ENCODE measurements around the gene TTC7B.

The TTC7B gene

GRCh38 chr14:90599748-90600507, 216.3 kb downstream of the TTC7B start:
- DNase-seq (ENCODE audit: low read depth in 2 of 2), result no peak

DNA sequence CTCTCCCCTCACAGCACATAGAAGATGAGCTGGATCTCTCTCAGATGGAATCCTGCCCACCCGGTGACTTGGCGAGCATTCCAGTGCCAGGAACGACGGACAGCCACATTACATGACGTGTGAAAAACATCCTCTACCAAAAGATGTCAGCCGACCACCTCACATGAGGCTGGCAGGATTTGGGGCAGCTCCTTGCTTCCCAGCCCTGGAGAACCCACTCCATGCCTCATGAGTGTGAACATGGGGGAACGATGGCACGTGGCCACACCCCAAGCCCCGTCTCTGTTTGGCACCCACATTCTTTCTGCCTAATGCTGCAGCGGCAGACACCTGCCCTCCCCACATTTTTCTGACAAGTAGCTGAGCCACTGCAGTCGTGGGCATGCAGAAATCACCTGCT, 216.9 kb downstream of the TTC7B start:
- DNase-seq (ENCODE audit: low read depth in 2 of 2), result no peak

DNA sequence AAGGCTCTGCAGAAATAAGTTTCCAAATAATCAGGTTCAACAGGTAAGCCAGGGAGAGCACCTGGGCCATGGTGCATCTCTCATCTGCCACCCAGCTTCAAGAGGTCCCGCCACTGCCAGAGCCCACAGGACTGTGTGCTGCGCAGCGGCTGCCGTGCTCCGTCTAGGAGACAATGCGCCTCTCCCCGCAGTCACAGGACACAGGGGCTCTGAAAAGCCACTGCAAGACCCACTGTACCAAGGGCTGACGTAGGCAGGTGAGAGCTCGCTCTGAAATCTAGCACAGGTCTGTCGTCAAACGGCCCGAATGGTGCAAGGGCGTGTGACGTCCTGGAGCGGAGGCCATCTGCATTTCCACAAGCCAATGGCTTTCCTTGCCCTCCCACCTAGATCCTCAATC, 218.3 kb downstream of the TTC7B start:
- no peak for DNase-seq (ENCODE audit: low read depth in 2 of 2)

DNA sequence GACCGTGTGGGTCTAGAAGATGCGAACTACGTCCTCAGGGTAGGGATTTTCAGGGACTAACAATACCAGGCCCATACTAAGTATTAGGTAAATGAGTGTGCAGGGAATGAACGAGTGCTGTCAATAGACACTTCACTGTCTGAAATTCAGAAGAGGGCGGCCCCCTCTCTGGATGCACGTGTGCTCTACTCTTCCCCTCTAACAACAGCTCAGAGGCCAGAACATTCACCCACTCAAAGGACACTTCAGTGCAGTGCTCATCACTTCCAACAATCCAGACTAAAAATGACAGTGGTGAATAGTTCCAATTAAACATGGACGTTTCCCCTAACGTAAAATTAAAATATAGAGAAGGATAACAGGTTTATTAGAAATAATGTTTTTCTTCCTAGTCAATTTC, 219.5 kb downstream of the TTC7B start:
- DNase-seq (ENCODE audit: low read depth in 2 of 2), result no peak

- DNase-seq (ENCODE audit: low read depth in 2 of 2), result no peak
Measured at GRCh38 chr14:90593254-90594040, 222.8 kb downstream of the TTC7B start.

GRCh38 chr14:90592655-90593054, 223.6 kb downstream of the TTC7B start:
- no peak for DNase-seq (ENCODE audit: low read depth in 2 of 2)

- DNase-seq (ENCODE audit: low read depth in 2 of 2), result no peak
Measured at GRCh38 chr14:90587918-90588317, 228.3 kb downstream of the TTC7B start.

GRCh38 chr14:90587252-90587910, 228.8 kb downstream of the TTC7B start:
- DNase-seq (ENCODE audit: low read depth in 2 of 2), result no peak

DNA sequence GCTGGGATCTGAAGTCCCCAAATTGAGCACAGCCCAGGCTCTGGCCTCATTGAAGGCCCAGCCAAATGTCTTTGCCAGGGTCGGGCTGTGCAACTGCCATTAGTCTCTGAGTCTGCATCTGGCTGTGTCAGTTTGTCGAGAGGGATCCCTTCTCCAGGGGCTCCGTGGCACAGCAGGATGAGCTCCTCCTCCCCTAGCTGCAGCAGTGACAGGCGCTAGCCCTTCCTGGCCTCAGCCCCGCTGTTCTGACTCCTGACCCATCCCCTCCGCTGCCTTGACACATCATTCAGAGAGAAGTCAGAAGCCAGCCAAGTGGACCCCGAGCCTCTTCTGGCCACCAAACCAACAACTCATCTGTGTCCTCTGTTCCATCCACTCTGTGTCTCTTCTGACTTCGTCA, 231.1 kb downstream of the TTC7B start:
- DNase-seq (ENCODE audit: low read depth in 2 of 2), result no peak

DNA sequence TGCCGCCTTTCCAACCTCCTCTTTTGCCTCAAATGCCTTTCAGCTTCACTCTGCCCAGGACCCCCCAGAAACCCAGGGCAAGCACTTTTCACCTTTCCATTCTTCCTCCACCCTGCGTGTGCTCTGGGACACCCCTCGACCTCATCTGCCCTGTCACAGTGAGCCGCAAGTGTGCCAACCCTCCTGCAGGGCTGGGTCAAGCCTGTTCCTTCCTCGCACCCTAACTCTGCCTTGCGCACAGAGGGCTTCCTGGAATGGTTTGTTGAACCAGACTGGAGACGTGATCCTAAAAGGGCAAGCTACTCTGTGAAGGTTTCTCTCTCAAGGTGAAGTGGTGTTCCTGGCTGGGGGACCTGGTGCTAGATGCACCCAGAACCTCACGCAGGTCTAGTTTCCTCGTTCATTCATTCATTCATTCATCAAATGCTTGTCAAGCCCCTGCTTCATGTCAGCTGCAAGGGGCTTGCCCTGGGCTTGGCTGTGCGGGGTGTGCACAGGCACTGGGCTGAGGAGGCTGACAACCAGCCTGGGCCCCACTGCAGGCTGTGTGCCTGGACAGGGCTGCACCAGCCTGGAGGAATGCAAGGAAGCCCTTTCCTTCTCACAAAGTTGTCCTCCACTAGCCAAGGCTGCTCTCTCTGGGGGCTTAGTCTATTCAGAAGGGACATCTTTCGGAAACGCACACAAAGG, 232.2 kb downstream of the TTC7B start:
- DNase-seq (ENCODE audit: low read depth in 2 of 2), result no peak

DNA sequence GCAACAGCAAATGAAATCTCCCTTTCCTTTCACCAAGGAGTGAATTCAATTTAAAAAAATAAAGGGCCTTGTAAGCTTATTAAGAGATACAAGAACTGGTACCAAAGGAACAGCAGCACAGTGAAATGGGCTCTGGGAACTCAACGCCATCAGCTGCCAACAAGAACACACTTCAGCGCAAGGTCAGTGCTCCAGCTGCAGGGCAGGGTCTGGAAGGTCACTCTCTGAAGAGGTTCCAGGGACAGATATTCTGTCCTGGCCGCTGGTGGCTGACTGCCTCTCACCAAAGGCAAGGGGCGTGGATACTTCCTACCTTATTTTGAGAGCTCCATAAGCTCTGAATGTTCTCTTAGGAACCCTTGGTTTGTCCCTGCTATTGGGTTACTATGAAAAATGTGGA, 232.8 kb downstream of the TTC7B start:
- DNase-seq (ENCODE audit: low read depth in 2 of 2), result no peak

DNA sequence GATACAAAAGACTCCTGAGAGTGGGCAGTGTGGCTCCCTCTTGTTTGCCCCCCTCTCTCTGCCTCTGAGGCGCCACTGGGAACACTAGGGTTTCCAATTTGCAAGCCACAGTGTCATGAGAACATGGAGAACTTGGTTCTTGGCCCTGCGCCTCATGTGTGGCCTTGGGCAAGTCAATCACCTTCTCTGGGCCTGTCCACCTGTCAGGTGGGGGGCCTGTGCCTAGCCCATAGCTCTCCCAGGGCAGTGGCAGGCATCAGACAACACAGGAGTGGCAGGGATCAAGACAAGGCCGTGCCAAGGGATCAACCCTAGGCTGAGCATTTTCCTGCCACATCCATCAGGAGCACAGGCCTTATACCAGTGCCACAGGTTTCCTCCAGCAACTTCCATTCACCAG, 234.1 kb downstream of the TTC7B start:
- no peak for DNase-seq (ENCODE audit: low read depth in 2 of 2)

DNA sequence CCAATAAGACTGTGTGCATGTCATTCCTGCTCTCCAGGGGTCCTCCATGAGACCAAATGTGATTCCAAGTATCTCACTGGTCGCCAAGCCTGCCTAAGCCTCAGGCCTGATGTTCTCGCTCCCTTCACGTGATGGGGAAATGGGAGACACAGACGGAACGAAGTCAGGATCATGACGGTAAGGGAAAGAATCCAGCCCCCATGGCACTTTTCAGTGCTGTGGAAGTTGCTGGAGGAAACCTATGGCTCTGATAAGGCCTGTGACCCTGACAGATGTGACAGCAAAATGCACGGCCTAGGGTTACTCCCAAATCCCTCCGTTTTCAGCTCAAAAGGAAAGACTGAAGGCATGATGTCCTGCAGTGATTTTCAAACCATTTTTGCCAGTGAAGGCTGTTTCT, 234.5 kb downstream of the TTC7B start:
- DNase-seq (ENCODE audit: low read depth in 2 of 2), result no peak

DNA sequence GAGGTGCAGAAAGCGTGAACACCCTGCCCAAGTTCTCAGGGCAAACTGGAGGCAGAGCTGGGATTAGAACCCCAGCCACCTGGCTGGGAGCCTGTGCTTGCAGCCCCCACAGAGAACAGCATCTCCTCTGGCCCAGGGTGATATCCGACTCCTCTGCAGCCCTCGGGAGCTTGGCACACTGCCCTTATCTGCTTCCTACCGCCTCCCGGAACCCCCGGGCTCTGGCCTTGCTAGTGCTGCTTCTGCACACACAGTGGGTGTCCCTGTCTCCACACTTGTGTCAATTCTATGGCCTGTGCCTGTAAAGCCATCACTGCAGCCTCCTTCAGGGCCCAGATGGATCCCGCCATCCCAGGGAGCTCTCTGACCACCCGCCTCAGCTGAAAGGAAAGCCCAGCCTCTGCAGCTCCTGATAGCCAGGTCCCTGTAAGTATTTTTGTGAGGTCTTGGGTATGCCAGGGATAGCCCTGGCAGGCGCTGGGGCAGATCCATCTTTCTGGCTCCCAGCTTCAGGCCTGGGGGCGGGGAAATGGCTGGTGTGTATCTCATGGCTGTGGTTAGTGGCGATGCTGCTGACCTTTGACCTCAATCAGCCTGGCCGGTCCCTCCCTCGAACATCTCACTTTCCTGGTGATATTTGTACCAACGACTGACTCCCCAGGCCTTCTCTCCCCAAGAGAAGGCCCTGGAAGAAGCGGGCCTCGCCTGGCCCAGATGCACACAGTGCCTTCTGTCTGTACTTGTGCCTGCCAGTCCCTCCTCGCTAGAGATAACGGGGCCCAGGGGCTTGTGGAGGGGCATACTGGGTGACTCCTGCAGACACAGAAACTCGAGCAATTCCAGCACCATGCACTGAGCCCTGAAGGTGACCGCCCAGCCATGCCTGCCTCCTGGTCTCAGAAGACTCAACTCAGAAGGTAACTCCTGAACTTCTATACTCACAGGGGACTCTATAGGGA, 235.6 kb downstream of the TTC7B start:
- no peak for DNase-seq (ENCODE audit: low read depth in 2 of 2)

DNA sequence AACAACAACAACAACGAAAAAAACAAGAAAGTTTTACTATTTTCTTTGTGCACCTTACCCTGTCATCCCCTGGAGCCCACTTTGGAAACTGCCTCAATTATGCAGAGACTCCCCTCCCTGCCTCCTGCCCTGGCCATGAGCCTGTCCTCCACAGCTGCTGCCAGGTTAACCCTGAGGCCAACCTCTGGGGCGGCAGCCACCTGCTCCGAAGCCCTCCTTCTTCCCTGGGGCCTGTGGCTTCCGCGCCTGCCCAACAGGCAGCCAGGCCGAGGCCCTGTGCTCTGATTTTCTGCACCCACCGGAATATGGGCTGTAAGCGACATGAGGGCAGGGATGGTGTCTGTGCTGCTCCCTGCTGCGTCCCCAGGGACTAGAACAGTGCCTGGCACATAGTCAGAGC, 236.4 kb downstream of the TTC7B start:
- no peak for DNase-seq (ENCODE audit: low read depth in 2 of 2)

- no peak for DNase-seq (ENCODE audit: low read depth in 2 of 2)
Measured at GRCh38 chr14:90579088-90579487, 237.1 kb downstream of the TTC7B start.

GRCh38 chr14:90578283-90578985, 237.8 kb downstream of the TTC7B start:
- DNase-seq (ENCODE audit: low read depth in 2 of 2), result no peak

DNA sequence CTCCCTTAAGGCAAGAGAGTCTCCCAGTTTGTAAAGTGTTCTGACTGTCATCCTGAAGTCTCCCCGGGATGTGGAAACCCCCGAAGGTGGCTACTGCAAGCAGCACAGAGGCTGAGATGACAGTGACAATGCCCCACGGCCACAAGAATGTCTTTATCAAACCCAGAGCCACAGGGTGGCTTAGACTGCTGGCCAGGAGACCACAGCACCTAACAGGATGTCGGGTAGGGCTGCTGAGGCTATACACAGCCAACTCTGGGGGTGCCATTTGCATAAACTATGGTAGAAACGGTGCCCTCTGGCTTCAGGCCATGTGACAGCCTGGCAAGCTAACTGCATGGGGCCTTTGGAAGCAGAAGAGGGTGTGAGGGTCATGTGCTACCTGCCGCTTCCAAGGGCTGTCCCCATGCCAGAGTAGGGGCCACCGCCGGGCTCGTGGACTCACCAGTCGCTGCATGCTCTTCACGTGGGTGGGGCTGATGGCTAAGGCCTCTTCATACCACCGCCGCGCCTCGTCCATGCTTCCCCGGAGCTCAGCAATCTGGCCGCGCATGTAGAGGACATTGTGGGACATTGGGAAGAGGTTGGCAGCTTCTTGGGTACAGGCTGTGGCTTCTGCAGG, 238.5 kb downstream of the TTC7B start:
- no peak for DNase-seq (ENCODE audit: low read depth in 2 of 2)

GRCh38 chr14:90576981-90577660, 239.1 kb downstream of the TTC7B start:
- no peak for DNase-seq (ENCODE audit: low read depth in 2 of 2)
